Activated naive CD8-positive, alpha-beta T cell (primary cell): ENCODE results near the gene CCNJL.
"Not testable (repeated sequence)": the region's sequence is repeated elsewhere in the genome, so short reads cannot be mapped to it uniquely, and the experiment has no call there.

Experiments
- H3K27ac Mint-ChIP-seq: one replicate; pipeline ENCODE4 v1.8.0; 2021; ENCODE audit warnings: mixed read lengths
- H3K27me3 Mint-ChIP-seq: one replicate; pipeline ENCODE4 v1.8.0; 2021; ENCODE audit warnings: mixed read lengths
- H3K36me3 Mint-ChIP-seq: one replicate; pipeline ENCODE4 v1.8.0; 2021; ENCODE audit warnings: mixed read lengths
- H3K4me1 Mint-ChIP-seq: one replicate; pipeline ENCODE4 v1.8.0; 2021; ENCODE audit warnings: low read depth, mixed read lengths
- H3K4me3 Mint-ChIP-seq: one replicate; pipeline ENCODE4 v1.8.0; 2021; ENCODE audit warnings: mild to moderate bottlenecking, mixed read lengths
- H3K9me3 Mint-ChIP-seq: one replicate; pipeline ENCODE4 v1.8.0; 2021; ENCODE audit warnings: low read depth, mixed read lengths

CCNJL gene

DNA sequence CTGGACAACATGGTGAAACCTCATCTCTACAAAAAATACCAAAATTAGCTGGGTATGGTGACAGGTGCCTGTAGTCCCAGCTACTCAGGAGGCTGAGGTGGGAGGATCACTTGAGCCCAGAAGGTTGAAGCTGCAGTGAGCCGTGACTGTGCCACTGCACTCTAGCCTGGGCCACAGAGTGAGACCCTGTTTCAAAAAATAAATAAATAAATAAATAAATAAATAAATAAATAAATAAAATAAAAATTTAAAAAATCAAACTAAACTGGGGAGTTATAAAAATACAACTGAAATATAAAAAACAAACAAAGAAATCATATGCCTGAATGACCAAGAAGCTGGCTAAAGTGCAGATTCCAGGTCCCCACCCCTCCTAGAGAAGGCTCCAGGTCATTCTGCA, 62.8 kb downstream of the CCNJL start:
- H3K27me3 Mint-ChIP-seq, H3K27ac Mint-ChIP-seq, H3K4me1 Mint-ChIP-seq, H3K9me3 Mint-ChIP-seq, H3K36me3 Mint-ChIP-seq, H3K4me3 Mint-ChIP-seq: not testable (repeated sequence)

GRCh38 chr5:160245506-160246086, 66.8 kb downstream of the CCNJL start:
- no peaks in the 10 kb centered on the region for H3K27me3 Mint-ChIP-seq
- no peaks in the 10 kb centered on the region for H3K9me3 Mint-ChIP-seq
- H3K27ac Mint-ChIP-seq: no peak overlapping the region
- H3K4me3 Mint-ChIP-seq: no peak overlapping the region
- no peaks in the 10 kb centered on the region for H3K4me1 Mint-ChIP-seq
- H3K36me3 Mint-ChIP-seq: no peaks in the 10 kb centered on the region

DNA sequence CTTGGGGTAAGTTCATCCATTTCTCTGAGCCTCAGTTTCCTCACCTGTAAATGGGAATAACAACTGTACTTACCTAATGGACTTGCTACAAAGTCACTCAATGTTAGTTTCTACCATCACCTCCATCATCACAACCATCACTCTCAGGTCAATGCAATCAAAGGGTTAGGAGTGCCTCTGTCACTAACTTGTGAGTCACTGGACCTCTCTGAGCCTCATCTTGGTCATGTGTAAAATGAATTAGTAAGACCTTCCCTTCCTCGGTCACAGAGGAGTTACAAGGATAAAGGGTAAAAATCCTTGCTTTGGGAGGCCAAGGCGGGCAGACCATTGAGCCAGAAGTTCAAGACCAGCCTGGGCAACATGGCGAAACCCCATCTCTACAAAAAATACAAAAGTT, 70.2 kb downstream of the CCNJL start:
- H3K27me3 Mint-ChIP-seq: no peaks in the 10 kb centered on the region
- H3K4me3 Mint-ChIP-seq: no peak overlapping the region
- H3K4me1 Mint-ChIP-seq: no peaks in the 10 kb centered on the region
- no peak overlapping the region for H3K27ac Mint-ChIP-seq
- H3K36me3 Mint-ChIP-seq: no peaks in the 10 kb centered on the region
- H3K9me3 Mint-ChIP-seq: no peaks in the 10 kb centered on the region

DNA sequence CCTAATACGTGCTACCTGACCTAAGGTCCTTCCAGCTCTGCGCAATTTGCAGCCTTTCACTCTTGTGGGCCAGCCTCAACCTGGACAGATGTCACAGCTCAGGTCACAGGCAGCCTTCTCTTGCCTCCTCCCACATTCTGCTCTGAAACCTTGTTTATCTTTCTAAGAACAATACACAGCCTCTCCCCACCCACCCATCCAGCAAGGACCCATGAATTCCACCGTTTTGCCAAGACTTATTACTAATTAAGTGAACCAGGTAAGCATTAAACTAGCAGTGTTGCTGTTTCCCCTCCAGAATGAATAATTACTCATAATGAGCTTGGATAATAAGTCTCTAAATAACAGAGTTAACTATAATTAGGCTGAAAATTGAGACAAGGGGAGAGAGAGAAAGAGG, 72.0 kb downstream of the CCNJL start:
- H3K4me1 Mint-ChIP-seq: no peaks in the 10 kb centered on the region
- no peak overlapping the region for H3K4me3 Mint-ChIP-seq
- H3K9me3 Mint-ChIP-seq: no peaks in the 10 kb centered on the region
- H3K27ac Mint-ChIP-seq: no peak overlapping the region
- no peaks in the 10 kb centered on the region for H3K27me3 Mint-ChIP-seq
- H3K36me3 Mint-ChIP-seq: no peaks in the 10 kb centered on the region

- H3K4me3 Mint-ChIP-seq: no peak overlapping the region
- no peaks in the 10 kb centered on the region for H3K9me3 Mint-ChIP-seq
- no peak overlapping the region for H3K27ac Mint-ChIP-seq
- H3K4me1 Mint-ChIP-seq: no peaks in the 10 kb centered on the region
- H3K27me3 Mint-ChIP-seq: no peaks in the 10 kb centered on the region
- H3K36me3 Mint-ChIP-seq: no peaks in the 10 kb centered on the region
These were observed 74.7 kb downstream of the CCNJL start for GRCh38 chr5:160237571-160238093.

DNA sequence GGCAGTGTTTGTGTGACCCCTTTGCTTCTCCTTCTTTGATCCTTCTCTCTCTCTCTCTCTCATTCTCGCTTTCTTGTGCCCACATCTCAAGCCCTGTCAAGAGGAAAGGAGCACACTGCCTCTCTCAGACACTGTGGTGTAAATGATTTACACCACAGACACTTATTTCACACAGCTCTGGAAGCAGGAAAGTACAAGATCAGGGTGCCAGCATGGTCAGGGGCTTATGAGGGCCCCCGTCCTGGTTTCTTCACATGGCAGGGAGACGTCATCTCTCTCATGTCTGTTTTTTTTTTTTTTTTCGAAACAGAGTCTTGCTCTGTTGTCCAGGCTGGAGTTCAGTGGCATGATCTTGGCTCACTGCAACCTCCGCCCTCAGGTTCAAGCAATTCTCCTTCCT, 76.6 kb downstream of the CCNJL start:
- no peaks in the 10 kb centered on the region for H3K27me3 Mint-ChIP-seq
- no peaks in the 10 kb centered on the region for H3K9me3 Mint-ChIP-seq
- H3K36me3 Mint-ChIP-seq: no peaks in the 10 kb centered on the region
- H3K4me1 Mint-ChIP-seq: no peaks in the 10 kb centered on the region
- no peak overlapping the region for H3K27ac Mint-ChIP-seq
- H3K4me3 Mint-ChIP-seq: no peak overlapping the region

DNA sequence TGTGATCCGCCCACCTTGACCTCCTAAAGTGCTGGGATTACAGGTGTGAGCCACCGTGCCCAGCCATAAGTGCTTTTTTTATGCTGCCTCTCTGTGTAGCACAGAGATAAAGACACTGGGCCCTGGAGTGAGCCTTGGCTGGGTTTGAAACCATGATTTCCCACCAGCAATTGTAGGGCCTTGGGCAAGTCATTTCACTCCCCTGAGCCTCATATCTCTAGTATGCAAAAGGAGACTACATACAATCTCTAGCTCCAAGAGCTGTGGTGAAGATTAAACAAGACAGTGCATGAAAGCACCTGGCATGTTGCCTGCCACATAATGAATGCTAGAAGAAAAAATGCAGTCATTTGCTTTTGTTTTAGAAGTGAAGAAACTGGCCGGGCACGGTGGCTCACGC, 79.1 kb downstream of the CCNJL start:
- Mint-ChIP-seq H3K4me1 (no peaks in the 10 kb centered on the region), H3K27ac (no peak overlapping the region), H3K27me3 (no peaks in the 10 kb centered on the region), H3K4me3 (no peak overlapping the region), H3K36me3 (no peaks in the 10 kb centered on the region), H3K9me3 (no peaks in the 10 kb centered on the region)

DNA sequence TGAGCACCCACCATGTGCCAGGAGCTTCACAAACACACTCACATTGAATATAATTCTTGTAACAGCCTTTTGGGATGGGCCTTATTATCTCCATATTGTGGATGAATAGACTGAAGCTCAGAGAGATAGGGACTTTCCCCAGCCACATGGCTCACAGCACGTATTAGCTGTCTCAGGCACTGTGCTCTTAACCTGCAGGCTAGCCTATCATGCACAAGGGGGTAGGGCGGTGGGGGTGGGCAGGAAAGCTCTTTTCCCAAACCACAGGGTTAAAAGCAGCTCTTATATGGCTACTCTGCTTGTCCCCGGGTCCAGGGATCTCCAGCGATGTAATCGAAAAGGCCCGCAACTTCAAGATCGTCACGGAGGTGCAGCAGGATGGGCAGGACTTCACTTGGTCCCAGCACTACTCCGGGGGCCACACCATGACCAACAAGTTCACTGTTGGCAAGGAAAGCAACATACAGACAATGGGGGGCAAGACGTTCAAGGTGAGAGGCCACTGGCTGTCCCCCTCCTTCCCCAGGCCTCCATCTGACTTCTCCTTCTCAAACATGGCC, 80.5 kb downstream of the CCNJL start:
- no peak overlapping the region for H3K27ac Mint-ChIP-seq
- no peaks in the 10 kb centered on the region for H3K9me3 Mint-ChIP-seq
- H3K4me1 Mint-ChIP-seq: no peaks in the 10 kb centered on the region
- no peak overlapping the region for H3K4me3 Mint-ChIP-seq
- H3K27me3 Mint-ChIP-seq: no peaks in the 10 kb centered on the region
- no peaks in the 10 kb centered on the region for H3K36me3 Mint-ChIP-seq

DNA sequence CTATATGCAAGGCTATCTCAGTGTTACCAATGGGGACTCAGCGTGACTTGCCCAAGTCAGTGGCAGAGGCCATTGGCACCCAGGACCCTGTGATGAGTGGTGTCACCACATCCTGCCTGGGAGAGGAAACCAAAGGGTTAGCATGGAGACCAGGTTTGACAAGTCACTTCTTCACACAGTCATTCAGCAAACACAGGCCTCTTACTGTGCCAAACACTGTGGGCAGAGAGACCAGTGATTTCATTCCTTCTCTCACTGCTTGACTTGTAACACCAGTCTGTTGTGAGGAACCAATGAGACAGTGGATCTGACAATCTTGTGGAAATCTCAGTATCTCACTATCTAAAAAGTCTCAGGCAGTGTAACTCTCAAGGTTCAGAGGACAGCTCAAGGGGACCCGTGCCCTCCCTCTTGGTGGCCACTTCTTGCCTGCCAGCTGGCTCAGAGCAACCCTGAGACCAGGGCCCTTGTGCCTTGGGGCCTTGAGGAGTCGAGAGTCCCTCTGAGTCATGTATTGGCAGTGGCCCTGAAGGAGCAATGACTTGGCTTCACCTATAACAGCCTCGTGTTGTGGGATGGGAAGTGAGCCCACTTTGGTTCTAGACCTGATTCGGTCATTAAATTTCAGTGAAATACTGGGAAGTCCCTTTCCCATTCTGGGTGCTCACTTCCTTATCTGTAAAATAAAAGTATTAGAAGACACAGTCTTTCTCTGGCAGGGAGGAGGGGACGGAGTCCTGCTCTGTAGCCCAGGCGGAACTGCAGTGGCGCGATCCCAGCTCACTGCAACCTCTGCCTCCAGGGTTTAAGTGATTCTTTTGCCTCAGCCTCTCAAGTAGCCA, 81.5 kb downstream of the CCNJL start:
- H3K27me3 Mint-ChIP-seq: no peaks in the 10 kb centered on the region
- no peak overlapping the region for H3K27ac Mint-ChIP-seq
- no peaks in the 10 kb centered on the region for H3K4me1 Mint-ChIP-seq
- H3K9me3 Mint-ChIP-seq: no peaks in the 10 kb centered on the region
- H3K4me3 Mint-ChIP-seq: no peak overlapping the region
- H3K36me3 Mint-ChIP-seq: no peaks in the 10 kb centered on the region

DNA sequence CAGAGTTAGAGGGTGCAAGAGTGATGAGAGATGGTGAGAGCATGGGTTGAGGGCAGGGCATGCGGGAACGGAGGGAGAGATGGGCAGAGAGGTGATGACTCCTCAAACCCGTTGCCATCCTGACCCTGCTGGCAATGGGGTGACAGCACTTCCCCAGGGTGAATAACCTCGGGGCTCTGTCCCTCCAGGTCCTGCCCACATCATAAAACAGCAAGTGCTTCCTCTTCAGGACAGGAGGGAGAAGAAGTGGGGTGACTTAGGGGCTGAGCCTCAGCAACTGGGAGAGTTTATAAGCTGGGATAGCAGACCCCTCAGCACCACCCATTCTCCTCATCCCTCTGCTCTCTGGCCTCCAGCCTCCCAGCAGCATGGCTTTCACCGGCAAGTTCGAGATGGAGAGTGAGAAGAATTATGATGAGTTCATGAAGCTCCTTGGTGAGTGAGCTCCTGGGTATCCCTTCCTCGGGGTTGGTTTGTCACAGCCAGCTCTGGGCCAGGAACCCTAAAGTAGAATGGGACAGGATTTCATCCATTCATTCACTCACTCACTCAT, 83.1 kb downstream of the CCNJL start, which contains the start of gene FABP6:
TSS of gene FABP6 (plus strand) at position 317 of the 553 bp plus-strand sequence. CDS start at position 369, 52 bp downstream.
- Mint-ChIP-seq H3K36me3 (no peaks in the 10 kb centered on the region), H3K27ac (no peak within 1 kb of the TSS), H3K27me3 (no peaks in the 10 kb centered on the region), H3K4me3 (no peak within 1 kb of the TSS), H3K4me1 (no peaks in the 10 kb centered on the region), H3K9me3 (no peaks in the 10 kb centered on the region)

DNA sequence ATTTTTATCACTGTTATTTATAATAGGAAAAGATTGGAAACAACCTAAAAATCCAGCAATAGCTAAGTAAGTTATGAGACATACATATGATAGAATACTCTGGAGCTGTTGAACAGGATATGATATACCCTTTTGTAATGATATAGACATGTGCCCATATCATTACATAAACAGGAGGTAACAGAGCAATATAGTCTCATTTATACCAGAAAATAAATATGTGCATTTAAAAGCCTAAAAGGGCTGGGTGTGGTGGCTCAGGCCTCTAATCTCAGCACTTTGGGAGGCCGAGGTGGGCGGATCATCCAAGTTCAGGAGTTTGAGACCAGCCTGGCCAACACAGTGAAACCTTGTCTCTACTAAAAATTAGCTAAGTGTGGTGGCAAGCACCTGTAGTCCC, 85.4 kb downstream of the CCNJL start:
- Mint-ChIP-seq H3K9me3 (no peaks in the 10 kb centered on the region), H3K27me3 (no peaks in the 10 kb centered on the region), H3K27ac (no peak overlapping the region), H3K36me3 (no peaks in the 10 kb centered on the region), H3K4me1 (no peaks in the 10 kb centered on the region), H3K4me3 (no peak overlapping the region)

DNA sequence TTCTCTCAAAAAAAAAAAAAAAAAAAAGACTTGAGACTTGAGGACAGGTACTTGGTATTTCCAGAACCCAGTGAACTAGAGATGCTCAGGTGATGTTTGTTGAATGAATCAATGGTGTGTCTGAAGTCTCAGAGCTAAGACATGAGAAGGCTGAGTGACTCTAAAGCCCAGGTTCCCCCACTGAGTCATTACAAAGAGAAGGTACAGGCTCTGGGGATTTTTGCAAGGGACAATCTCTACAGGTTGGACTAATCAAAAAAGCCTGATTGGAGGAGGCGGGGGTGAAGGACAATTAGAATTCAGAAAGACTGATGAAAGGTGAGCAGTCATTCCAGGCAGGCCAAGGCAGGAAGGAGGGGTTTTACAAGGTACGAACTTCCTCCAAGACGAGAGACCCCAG, 91.3 kb downstream of the CCNJL start:
- Mint-ChIP-seq H3K9me3 (no peaks in the 10 kb centered on the region), H3K27ac (no peak overlapping the region), H3K4me1 (no peaks in the 10 kb centered on the region), H3K4me3 (no peak overlapping the region), H3K36me3 (no peaks in the 10 kb centered on the region), H3K27me3 (peaks cover 2% of the 10 kb centered on the region)

GRCh38 chr5:160219356-160219755, 93.0 kb downstream of the CCNJL start:
- no peaks in the 10 kb centered on the region for H3K9me3 Mint-ChIP-seq
- H3K27me3 Mint-ChIP-seq: peaks cover 2% of the 10 kb centered on the region
- H3K4me3 Mint-ChIP-seq: no peak overlapping the region
- no peaks in the 10 kb centered on the region for H3K4me1 Mint-ChIP-seq
- no peak overlapping the region for H3K27ac Mint-ChIP-seq
- no peaks in the 10 kb centered on the region for H3K36me3 Mint-ChIP-seq

GRCh38 chr5:160213537-160213936, 98.8 kb downstream of the CCNJL start:
- H3K4me3 Mint-ChIP-seq: no peak overlapping the region
- H3K27me3 Mint-ChIP-seq: no peaks in the 10 kb centered on the region
- no peak overlapping the region for H3K27ac Mint-ChIP-seq
- H3K36me3 Mint-ChIP-seq: no peaks in the 10 kb centered on the region
- no peaks in the 10 kb centered on the region for H3K9me3 Mint-ChIP-seq
- H3K4me1 Mint-ChIP-seq: no peaks in the 10 kb centered on the region

GRCh38 chr5:160211352-160211751, 101.0 kb downstream of the CCNJL start:
- Mint-ChIP-seq H3K27ac (no peak overlapping the region), H3K36me3 (no peaks in the 10 kb centered on the region), H3K4me1 (no peaks in the 10 kb centered on the region), H3K9me3 (no peaks in the 10 kb centered on the region), H3K27me3 (no peaks in the 10 kb centered on the region), H3K4me3 (no peak overlapping the region)
